Esophagus (tissue), 2 donors: ENCODE measurements around the gene TUBGCP5. TPM values are rescaled to one million over a fixed set of nuclear protein-coding genes. Genes with fewer than 3 reads are reported as not detected.
A peak's percentile ranks its signal among the peaks of the same experiment; 100 is the strongest.
"Not testable (repeated sequence)": the region's sequence is repeated elsewhere in the genome, so short reads cannot be mapped to it uniquely, and the experiment has no call there.

Experiments
- H3K27ac ChIP-seq, 2 donors: one replicate each; pipeline ENCODE4 v1.5.1; 2013; ENCODE audit warnings: low read depth in 2 of 2, mild to moderate bottlenecking in 2 of 2, inconsistent platforms in 1 of 2, low read length in 1 of 2, moderate library complexity in 1 of 2
- H3K27me3 ChIP-seq, 2 donors: one replicate each; pipeline ENCODE4 v1.6.1; 2013; ENCODE audit warnings: low read length in 2 of 2, control low read depth in 1 of 2, mild to moderate bottlenecking in 1 of 2; ENCODE audit not compliant: insufficient read depth in 2 of 2, control insufficient read depth in 1 of 2
- H3K36me3 ChIP-seq, 2 donors: one replicate each; pipeline ENCODE4 v1.6.1; 2013; ENCODE audit warnings: low read length in 1 of 2; ENCODE audit not compliant: control insufficient read depth in 2 of 2, insufficient read depth in 2 of 2
- H3K4me1 ChIP-seq, 2 donors: one replicate each; pipeline ENCODE4 v1.6.1; 2013; ENCODE audit warnings: low read length in 1 of 2; ENCODE audit not compliant: control insufficient read depth in 2 of 2, insufficient read depth in 2 of 2
- H3K4me3 ChIP-seq, 2 donors: one replicate each; pipeline ENCODE4 v1.5.1; 2013; ENCODE audit warnings: low read length in 2 of 2, mild to moderate bottlenecking in 2 of 2, low read depth in 1 of 2, moderate library complexity in 1 of 2
- H3K9me3 ChIP-seq, 2 donors: one replicate each; pipeline ENCODE4 v1.6.1; 2013; ENCODE audit warnings: mild to moderate bottlenecking in 2 of 2, low read depth in 1 of 2, low read length in 1 of 2, moderate library complexity in 1 of 2; ENCODE audit not compliant: control insufficient read depth in 2 of 2, insufficient read depth in 1 of 2
- WGBS, 2 donors: extraction: QIAGEN DNeasy Blood & Tissue Kit; methylation state at CpG; one replicate each; pipeline ENCODE4 v1.1.7; 2013; 5-methylcytosine and 5-hydroxymethylcytosine counted together
- polyA plus RNA-seq, 2 donors: library from polyadenylated mRNA; stranded (reverse); fragments of 200-250 nt; gene quantifications; one replicate each; pipeline ENCODE4 v1.2.3, GENCODE V29; 2013
- donor health status: healthy with polysubstance abuse.
- donor health status: Bipolar disorder and iron deficiency.

Gene TUBGCP5
- polyA plus RNA-seq, 2 donors, result 5.2 to 7.8 TPM

DNA sequence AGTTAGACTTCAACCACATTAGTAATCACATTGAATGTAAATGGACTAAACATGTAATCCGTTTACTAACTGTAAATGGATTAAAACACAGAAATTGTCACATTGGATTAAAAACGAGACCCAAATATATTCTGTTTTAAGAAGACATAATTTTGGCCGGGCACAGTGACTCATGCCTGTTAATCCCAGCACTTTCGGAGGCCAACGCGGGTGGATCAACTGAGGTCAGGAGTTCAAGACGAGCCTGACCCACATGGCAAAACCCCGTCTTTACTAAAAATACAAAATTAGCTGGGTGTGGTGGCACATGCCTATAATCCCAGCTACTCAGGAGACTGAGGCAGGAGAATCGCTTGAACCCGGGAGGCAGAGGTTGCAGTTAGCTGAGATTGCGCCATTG, 57.4 kb downstream of the TUBGCP5 start:
- H3K4me3 ChIP-seq, H3K4me1 ChIP-seq, H3K36me3 ChIP-seq, H3K27me3 ChIP-seq, H3K9me3 ChIP-seq, H3K27ac ChIP-seq: not testable (repeated sequence)
- WGBS, 2 donors, result 68 to 69% methylated on average over 11 of the region's 11 CpGs

DNA sequence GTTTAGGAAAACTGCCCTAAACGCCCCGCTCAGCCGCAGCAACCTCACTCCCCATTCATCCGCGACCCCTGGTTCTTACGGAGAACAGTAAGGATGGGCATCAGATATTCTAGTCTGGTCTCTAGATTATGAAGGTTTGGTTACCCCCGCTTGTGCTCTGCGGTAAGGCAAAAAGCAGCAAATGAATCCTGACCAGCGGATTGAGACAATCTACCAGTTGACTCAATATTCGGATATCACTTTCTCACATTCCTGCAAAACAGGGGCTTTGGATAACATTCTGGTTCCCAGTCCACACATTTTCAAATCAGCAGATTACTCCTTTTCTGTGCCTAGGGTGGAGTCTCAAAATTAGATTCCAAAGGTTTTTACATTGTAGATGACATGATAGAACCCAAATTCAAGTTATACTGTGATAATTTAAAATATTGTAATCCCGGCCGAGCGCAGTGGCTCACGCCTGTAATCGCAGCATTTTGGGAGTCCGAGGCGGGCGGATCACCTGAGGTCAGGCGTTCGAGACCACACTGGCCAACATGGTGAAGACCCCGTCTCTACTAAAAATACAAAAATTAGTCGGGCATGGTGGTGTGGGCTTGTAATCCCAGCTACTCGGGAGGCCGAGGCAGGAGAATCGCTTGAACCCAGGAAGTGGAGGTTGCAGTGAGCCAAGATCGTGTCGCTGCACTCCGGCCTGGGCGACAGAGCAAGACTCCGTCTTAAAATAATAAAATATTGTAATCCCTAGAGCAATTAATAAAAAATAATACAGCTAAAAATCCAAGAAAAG, 58.1 kb downstream of the TUBGCP5 start:
- Histone ChIP-seq H3K4me1 (peaks cover 0 to 5% of the 10 kb centered on the region in 2 donors), H3K9me3 (no peaks in the 10 kb centered on the region), H3K4me3 (peak overlapping the region; percentile 91 to 92), H3K27me3 (no peaks in the 10 kb centered on the region), H3K36me3 (no peaks in the 10 kb centered on the region), H3K27ac (peak overlapping the region; percentile 88 to 94)
- 68% methylated on average over 30 of the region's 30 CpGs for WGBS, 2 donors

DNA sequence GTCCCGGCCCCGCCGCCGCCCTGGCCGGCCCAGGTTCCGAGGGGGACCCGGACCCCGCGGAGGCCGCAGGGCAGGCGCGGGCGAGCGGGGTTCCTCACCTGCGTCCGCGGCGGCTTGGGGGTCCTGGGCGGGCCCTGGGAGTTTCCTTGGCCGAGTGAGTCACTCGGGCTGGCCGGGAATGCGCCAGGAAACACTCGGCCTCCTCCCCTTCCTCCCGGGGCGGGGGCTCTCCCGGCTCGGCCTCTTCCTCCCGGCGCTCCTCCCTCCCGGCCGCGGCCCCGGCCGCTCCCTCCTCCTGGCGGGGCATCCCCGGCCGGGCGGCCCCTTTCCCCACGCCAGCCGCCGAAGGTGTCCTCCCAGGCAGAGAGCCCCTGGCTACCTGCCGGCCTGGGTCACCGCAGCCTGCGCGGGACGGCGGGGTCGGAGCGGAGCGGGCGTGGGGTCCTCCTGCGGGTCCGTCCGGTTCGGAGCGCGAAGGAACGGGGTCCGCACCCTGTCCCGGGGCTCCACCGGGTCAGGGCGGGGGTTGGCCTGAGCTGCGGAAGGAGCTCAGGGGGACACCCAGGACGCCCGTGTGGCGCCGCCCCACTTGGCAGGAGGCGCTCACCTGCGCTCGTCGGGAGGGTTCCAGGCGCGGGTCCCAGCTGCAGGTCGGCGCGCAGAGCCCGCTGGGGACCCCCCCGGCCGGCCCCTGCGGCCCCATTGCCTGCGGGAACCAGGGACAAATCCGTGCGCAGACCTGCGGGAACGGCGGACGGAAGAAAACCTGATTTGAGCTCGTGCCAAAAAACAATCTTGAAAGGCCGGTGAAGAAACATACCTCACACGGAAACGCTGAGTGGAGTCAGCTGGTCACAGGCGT, 58.9 kb downstream of the TUBGCP5 start, which contains the start of gene CYFIP1:
TSS of gene CYFIP1 (minus strand) at position 180 of the 862 bp plus-strand sequence. CDS start 33,083 bp downstream, outside the sequence.
- no peaks in the 10 kb centered on the region for H3K36me3 ChIP-seq
- WGBS, 2 donors, result 1% methylated on average over 66 to 93 of the region's 93 CpGs
- peak within 1 kb of the TSS; percentile 88 to 94 for H3K27ac ChIP-seq
- H3K27me3 ChIP-seq, result no peaks in the 10 kb centered on the region
- H3K4me3 ChIP-seq, result peak within 1 kb of the TSS; percentile 91 to 92
- peaks cover 0 to 5% of the 10 kb centered on the region in 2 donors for H3K4me1 ChIP-seq
- H3K9me3 ChIP-seq, result no peaks in the 10 kb centered on the region

DNA sequence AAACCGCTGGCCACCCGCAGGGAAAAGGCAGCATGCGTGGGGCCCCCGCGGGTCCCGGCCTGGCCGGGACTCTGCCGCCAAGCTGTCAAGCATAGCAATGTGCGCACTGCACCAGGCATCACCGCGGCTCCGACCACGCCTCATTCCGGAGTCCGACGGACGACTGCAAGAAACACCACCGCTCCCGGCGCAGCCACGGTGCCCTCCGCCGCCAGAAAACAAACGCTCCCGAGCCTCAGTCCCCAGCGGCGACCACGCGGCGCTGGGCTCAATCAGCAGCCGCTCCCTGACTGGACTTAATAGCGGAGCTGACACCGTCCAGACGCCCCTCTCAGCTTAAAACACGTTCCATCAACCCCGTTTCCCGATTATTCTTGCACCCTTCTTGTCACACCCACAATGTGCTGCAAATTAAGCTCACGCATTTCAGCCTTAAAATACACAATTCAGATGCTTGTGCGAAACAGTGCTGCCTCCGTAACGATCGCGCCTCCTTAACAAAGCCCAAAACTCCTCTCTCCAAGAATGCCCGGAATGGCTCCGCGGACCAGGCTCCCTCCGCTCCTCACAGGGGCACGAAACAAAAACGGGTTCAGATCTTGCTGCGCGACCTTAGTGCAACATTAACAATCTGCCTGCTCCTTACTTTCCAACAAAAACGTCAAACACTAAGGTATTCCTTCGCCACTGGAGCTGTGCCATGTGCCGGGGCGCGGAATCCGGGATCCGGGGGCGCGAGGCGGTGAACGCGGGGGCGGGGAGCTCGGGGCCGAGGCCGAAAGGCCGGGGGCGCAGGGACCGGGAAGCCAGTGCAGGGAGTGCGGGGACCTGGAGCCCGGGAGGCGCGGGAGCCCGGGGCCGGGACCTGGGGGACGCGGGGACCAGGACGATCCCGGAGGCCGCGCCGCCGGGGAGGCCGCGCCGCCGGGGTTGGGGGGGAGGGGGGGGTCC, 59.9 kb downstream of the TUBGCP5 start:
- WGBS, 2 donors, result 1% methylated on average over 60 to 88 of the region's 88 CpGs
- Histone ChIP-seq H3K4me1 (peaks cover 0 to 5% of the 10 kb centered on the region in 2 donors), H3K36me3 (no peaks in the 10 kb centered on the region), H3K27me3 (no peaks in the 10 kb centered on the region), H3K9me3 (no peaks in the 10 kb centered on the region), H3K4me3 (peak overlapping the region; percentile 91 to 92), H3K27ac (peak overlapping the region; percentile 88 to 94)

DNA sequence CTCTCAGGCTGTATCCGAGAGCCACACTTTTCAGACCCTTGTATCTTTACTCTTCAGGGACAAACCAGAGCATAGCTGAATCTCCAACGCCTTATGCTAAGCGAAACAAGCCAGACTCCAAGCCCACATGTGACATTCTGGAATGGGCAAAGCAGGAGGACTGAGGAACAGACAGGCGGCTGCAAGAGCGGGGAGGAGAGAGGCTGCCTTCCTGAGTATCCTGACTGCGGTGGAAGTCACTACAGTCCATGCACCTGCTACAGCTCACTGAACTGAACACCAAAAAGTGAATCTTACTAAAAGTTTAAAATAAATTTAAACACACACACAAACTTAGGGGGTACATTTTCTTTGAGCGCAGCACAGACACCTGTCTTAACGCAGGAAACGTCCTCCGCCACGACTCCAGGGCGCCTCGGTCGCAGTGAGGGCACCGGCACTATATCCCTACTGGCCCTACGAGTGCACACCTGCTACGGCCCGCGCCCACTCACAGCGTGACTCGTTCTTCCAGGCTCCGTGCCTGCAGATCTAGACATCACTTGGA, 60.6 kb downstream of the TUBGCP5 start:
- Histone ChIP-seq H3K4me3 (peak overlapping the region; percentile 91 to 92), H3K27me3 (no peaks in the 10 kb centered on the region), H3K9me3 (no peaks in the 10 kb centered on the region), H3K36me3 (no peaks in the 10 kb centered on the region), H3K27ac (peak overlapping the region in 1 of 2 donors; percentile 42), H3K4me1 (peaks cover 0 to 5% of the 10 kb centered on the region in 2 donors)
- 15 to 17% methylated on average over 22 of the region's 22 CpGs for WGBS, 2 donors

DNA sequence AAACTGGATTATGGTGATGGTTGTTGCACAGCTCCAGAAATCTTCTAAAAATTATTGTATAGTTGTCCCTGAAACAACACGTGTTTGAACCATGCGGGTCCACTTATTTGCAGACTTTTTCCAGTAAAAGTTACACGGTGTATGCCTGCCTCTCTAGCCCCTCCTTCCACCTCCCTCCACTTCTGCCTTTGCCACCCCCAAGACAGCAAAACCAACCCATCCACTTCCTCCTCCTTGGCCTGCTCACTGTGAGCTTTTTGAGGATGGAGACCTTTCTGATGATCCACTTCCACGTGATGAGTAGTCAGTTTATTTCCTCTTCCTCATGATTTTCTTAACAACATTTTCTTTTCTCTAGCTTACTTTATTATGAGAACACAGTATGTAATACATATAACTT, 64.6 kb downstream of the TUBGCP5 start:
- no peaks in the 10 kb centered on the region for H3K9me3 ChIP-seq
- peaks cover 0 to 5% of the 10 kb centered on the region in 2 donors for H3K4me1 ChIP-seq
- no peak overlapping the region for H3K27ac ChIP-seq
- no peaks in the 10 kb centered on the region for H3K36me3 ChIP-seq
- WGBS, 2 donors, result 65 to 72% methylated on average over 4 of the region's 4 CpGs
- H3K4me3 ChIP-seq, result no peak overlapping the region
- H3K27me3 ChIP-seq, result no peaks in the 10 kb centered on the region

DNA sequence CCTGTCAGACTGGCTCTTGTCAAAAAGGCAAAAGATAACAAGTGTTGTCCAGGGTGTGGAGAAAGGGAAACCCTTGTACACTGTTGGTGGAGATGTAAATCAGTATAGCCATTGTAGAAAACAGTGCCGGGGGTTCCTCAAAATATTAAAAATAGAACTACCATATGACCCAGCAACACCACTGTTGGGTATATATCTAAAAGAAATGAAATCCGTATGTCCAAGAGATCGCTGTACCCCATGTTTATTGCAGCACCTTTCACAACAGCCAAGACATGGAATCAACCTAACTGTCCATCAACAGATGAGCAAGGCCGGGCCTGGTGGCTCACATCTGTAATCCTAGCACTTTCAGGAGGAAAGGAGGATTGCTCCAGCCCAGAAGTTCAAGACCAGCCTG, 65.4 kb downstream of the TUBGCP5 start:
- Histone ChIP-seq H3K4me3 (no peak overlapping the region), H3K27me3 (no peaks in the 10 kb centered on the region), H3K9me3 (no peaks in the 10 kb centered on the region), H3K4me1 (peaks cover 0 to 4% of the 10 kb centered on the region in 2 donors), H3K27ac (no peak overlapping the region), H3K36me3 (peaks cover 0 to 3% of the 10 kb centered on the region in 2 donors)
- 88 to 91% methylated on average over 4 of the region's 4 CpGs for WGBS, 2 donors

DNA sequence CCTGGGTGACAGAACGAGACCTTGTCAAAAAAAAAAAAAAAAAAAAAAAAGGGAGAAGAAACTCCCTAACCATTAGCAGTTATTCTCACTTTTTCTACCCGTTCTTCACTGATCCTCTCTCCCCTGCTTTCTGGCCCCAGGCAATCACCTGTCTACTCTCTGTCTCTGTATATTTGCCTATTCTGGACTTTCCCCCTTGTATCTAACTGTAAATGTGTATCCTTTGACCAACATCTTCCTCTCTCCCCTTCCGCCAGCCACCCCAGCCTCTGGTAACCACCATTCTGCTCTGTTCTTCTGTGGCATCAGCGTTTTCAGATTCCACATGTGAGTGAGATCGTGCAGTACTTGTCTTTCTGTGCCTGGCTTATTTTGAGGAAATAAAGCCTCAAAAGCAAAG, 66.1 kb downstream of the TUBGCP5 start:
- no peaks in the 10 kb centered on the region for H3K27me3 ChIP-seq
- no peak overlapping the region for H3K27ac ChIP-seq
- no peaks in the 10 kb centered on the region for H3K9me3 ChIP-seq
- WGBS, 2 donors, result 44 to 61% methylated on average over 5 of the region's 5 CpGs
- H3K4me3 ChIP-seq, result no peak overlapping the region
- no peaks in the 10 kb centered on the region for H3K4me1 ChIP-seq
- peaks cover 0 to 3% of the 10 kb centered on the region in 2 donors for H3K36me3 ChIP-seq
